Skin of body (tissue), 2 donors: ENCODE measurements around the gene ROS1. TPM values are rescaled to one million over a fixed set of nuclear protein-coding genes. Genes with fewer than 3 reads are reported as not detected.

Experiments
- DNase-seq: peaks from one replicate; lab custom pipeline; 2025; lab: John Stamatoyannopoulos, UW
- total RNA-seq: library from RNA; depleted of rRNA; stranded (reverse); fragments of >200 nt; gene quantifications from one replicate; pipeline ENCODE4 v1.2.3, GENCODE V29; 2014

Gene ROS1
- total RNA-seq, 1 donor from 2014 or later: 0.10 TPM

- DNase-seq: no peak
These were observed 114.0 kb downstream of the ROS1 start for GRCh38 chr6:117311726-117312125.

- no peak for DNase-seq
These were observed 114.4 kb downstream of the ROS1 start for GRCh38 chr6:117311310-117311709.

GRCh38 chr6:117309611-117310010, 116.1 kb downstream of the ROS1 start:
- no peak for DNase-seq

GRCh38 chr6:117309069-117309468, 116.7 kb downstream of the ROS1 start:
- DNase-seq: no peak

GRCh38 chr6:117307655-117308054, 118.1 kb downstream of the ROS1 start:
- DNase-seq: no peak

- no peak for DNase-seq
These were observed 119.4 kb downstream of the ROS1 start for GRCh38 chr6:117306227-117306790.

- DNase-seq: no peak
These were observed 121.3 kb downstream of the ROS1 start for GRCh38 chr6:117304446-117304845.

GRCh38 chr6:117303323-117303722, 122.4 kb downstream of the ROS1 start:
- no peak for DNase-seq

GRCh38 chr6:117298941-117299340, 126.8 kb downstream of the ROS1 start:
- no peak for DNase-seq

GRCh38 chr6:117290173-117290846, 135.4 kb downstream of the ROS1 start:
- DNase-seq: no peak

GRCh38 chr6:117288083-117288715, 137.5 kb downstream of the ROS1 start:
- no peak for DNase-seq

GRCh38 chr6:117280922-117281321, 144.8 kb downstream of the ROS1 start:
- no peak for DNase-seq

GRCh38 chr6:117276778-117277316, 148.9 kb downstream of the ROS1 start:
- DNase-seq: no peak

GRCh38 chr6:117275711-117276110, 150.0 kb downstream of the ROS1 start:
- DNase-seq: no peak

GRCh38 chr6:117275205-117275604, 150.5 kb downstream of the ROS1 start:
- no peak for DNase-seq

GRCh38 chr6:117272891-117273290, 152.9 kb downstream of the ROS1 start:
- no peak for DNase-seq

GRCh38 chr6:117272032-117272866, 153.5 kb downstream of the ROS1 start:
- no peak for DNase-seq

GRCh38 chr6:117270843-117271507, 154.8 kb downstream of the ROS1 start:
- DNase-seq: no peak

GRCh38 chr6:117270055-117270842, 155.5 kb downstream of the ROS1 start:
- DNase-seq: no peak

GRCh38 chr6:117269638-117270054, 156.1 kb downstream of the ROS1 start:
- DNase-seq: no peak
